GM12872 (cell line): ENCODE measurements around the gene CSF1.

Source experiments
- CTCF ChIP-seq: IDR thresholded peaks from 3 replicates; pipeline ENCODE4 v1.5.1; 2011; ENCODE audit warnings: low read depth, mild to moderate bottlenecking, low read length, moderate library complexity; ENCODE audit not compliant: insufficient read depth

Gene CSF1, protein sequence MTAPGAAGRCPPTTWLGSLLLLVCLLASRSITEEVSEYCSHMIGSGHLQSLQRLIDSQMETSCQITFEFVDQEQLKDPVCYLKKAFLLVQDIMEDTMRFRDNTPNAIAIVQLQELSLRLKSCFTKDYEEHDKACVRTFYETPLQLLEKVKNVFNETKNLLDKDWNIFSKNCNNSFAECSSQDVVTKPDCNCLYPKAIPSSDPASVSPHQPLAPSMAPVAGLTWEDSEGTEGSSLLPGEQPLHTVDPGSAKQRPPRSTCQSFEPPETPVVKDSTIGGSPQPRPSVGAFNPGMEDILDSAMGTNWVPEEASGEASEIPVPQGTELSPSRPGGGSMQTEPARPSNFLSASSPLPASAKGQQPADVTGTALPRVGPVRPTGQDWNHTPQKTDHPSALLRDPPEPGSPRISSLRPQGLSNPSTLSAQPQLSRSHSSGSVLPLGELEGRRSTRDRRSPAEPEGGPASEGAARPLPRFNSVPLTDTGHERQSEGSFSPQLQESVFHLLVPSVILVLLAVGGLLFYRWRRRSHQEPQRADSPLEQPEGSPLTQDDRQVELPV

DNA sequence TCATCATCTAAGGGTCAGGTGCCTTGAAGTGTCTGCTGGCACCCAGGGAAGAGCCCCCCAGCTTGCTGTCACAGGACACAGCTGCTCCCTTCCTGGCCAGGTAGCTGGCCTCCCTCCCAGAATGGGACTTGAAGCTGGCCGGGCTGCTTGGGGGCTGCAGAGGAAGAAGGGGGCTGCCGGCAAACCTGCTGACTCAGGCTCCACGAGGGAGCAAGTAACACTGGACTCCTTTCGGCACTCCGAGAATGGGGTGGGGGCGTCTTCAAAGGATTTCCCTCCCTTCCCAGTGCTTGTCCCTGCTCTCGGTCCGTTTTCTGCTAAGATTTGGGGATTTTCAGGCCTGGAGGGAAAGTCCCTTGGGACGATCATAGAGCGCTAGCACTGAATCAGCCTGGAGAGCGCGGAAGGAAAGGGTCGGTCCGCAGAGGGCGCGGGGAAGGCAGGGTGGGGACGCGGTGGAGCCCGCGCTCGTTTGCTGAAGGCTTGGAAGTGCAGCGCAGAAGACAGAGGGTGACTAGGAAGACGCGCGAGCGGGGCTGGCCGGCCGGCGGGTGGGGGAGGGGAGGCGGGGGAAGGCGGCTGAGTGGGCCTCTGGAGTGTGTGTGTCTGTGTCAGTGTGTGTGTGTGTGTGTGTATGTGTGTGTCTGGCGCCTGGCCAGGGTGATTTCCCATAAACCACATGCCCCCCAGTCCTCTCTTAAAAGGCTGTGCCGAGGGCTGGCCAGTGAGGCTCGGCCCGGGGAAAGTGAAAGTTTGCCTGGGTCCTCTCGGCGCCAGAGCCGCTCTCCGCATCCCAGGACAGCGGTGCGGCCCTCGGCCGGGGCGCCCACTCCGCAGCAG lies at the start of gene CSF1:
TSS of gene CSF1 (plus strand) at position 727 of the 840 bp plus-strand sequence. CDS start 175 bp downstream, outside the sequence.
- TF ChIP-seq CTCF, result no peak

GRCh38 chr1:109863667-109864046 lies 47.0 kb upstream of the CSF1 start:
- no peak for TF ChIP-seq CTCF

- no peak for TF ChIP-seq CTCF
Observed at GRCh38 chr1:109864047-109864822, 46.4 kb upstream of the CSF1 start.

DNA sequence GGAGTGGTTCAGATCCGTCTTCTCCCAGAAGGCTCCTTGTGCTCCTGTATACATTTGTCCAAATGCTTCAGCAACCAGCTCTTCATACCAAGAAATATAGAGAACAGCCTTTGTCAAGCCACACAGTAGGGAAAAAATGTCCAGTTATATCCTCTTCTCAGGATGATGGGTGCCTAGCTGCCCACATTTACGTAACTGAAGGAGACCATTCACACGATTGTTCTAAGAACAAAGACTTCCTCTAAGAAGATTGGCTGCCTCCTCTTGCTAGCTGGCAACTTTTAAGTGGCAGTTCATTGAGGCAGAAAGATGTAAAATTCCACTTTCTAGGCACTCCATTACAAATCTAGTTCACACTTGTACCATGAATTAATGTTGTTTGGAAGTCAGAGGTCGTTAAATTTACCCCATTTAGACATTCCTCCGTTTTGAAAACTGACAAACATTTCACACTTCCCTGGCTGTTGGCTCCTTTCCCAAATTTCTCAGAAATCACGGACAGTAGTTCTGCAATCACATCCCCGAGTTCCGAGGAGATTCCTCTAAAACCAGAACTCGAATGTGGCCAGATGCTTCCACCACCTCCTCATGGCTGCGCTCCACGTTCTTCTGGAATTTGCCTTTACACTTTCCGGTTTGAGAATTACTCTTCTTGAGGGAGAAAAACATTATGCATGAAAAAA lies 45.6 kb upstream of the CSF1 start:
- TF ChIP-seq CTCF, result no peak

GRCh38 chr1:109866071-109866470 lies 44.6 kb upstream of the CSF1 start:
- TF ChIP-seq CTCF, result no peak

DNA sequence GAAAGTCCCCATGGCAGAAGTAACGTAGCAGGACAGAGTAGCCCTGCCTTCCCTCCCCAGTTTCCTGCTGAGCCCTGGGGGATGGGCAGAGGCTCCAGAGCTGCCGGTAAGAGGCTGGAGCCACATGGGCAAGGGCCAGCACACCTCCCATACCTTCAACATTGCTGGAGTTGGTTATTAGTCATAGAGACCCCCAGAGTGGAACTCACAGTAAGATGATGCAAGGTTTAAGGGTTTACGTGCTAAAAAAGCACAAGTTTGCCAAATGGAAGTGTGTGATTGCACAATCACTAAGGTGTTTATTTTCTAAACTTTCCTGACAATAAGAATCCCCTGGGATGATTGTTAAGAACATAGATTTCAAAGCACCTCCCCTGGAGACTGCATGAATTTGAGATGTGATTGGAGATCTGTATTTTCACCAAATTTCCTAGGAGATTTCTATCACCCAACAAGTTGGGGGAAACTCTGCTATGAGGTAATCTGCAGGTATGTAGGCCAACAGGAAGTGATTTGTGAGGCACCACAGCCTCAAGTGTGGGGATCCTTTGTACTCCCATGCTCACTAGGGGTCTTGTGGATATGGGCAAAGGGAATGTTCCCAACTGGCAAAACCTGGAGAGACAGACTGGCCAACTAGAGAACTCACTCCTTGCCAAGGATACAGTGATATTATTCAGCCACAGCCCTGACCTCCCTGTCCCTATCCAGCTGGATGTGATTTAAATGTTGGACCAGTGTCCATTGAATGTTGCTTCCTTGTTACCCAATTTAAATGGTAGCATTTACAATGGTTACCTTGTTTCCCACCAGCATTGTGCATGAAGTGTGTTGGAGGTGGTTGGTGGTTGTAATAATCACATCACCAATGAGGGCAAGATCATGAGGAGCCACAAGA lies 37.1 kb upstream of the CSF1 start:
- TF ChIP-seq CTCF, result no peak
